ENCODE data around the gene SLC35A4.

DNA sequence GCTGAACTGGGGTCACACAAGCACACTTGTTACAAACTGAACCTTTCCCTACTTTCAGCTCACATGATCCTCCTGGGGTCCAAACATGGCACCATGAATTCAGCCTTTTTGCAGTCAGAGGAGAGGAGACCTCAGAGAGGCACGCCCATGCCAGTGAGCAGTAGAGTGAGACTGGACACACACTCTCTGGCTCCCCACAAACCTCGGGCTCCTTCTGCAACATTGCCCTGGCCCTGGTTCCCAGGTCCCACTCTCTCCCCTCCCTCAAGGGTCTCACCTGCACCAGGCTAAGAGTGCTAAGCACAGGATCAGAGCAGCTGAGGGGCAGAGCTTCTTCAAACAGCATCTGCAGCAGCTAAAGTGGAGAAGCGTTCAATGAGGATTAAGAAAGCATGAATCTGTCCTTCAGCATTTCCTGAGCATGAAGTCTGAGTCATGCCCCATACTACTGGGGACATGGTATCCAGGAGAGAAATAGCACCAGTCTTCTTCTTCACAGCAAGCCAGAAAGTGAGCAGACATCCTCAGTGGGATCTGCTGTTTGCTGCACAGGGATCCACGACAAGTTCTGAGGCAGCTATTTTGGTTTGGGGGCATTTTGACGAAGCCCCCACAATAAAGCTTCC is 27.2 kb downstream of the SLC35A4 start:
- TF ChIP-seq CTCF (IDR thresholded peaks at IDR 0.05) (no peak), EZH2 (IDR thresholded peaks at IDR 0.05) (no peak)

Data from neural progenitor cell (in vitro differentiated cells).